NCI-H2171 (cell line): Measurements from ENCODE around the gene MRPS9.

Experiments
- DNase-seq: peaks from one replicate; lab custom pipeline; 2025; lab: John Stamatoyannopoulos, UW

Gene MRPS9

GRCh38 chr2:105037572-105038382 lies at the start of gene MRPS9:
TSS of gene MRPS9 (plus strand) at chr2:105038069. CDS start at chr2:105038093, 24 bp downstream.
- peak; percentile 96 for DNase-seq

DNA sequence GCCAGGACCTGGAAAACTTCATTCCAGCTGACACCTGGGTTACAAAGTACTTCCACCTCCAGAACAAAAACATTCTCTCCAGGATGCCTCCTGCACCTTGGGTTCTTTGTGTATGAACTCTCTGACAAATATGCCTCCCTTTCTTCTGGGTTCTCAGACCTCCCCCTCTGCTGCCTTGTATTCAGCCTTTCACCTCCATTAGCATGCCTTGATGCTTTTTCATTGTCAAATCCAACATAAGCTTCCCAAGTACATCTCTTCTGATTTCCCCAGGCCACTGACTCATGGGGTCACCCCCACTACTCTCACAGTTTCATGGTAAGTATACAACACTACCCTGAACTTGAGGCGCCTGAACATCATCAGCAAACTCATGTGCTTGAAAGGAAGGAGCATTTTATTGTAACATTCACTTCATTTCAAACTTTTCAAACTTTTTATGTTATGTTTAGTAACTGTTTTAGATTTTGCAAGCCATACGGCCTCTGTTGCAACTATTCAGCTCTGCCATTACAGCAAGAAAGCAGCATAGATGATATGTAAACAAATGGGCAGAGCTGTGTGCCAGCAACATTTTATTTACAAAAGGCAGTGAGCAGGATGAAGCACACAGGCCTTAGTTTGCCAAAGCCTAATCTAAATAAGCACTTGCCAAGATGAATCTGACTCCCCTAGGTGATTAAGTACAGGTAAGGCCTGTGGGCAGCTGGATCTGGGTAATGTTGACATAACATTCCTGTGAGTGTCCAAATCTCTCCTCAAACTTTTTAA lies 32.5 kb upstream of the MRPS9 start:
- no peak for DNase-seq

GRCh38 chr2:105007367-105007766 lies 30.5 kb upstream of the MRPS9 start:
- no peak for DNase-seq

- DNase-seq: no peak
Measured at GRCh38 chr2:105032476-105032875, 5.4 kb upstream of the MRPS9 start.

GRCh38 chr2:105034170-105034569 lies 3.7 kb upstream of the MRPS9 start:
- no peak for DNase-seq

DNA sequence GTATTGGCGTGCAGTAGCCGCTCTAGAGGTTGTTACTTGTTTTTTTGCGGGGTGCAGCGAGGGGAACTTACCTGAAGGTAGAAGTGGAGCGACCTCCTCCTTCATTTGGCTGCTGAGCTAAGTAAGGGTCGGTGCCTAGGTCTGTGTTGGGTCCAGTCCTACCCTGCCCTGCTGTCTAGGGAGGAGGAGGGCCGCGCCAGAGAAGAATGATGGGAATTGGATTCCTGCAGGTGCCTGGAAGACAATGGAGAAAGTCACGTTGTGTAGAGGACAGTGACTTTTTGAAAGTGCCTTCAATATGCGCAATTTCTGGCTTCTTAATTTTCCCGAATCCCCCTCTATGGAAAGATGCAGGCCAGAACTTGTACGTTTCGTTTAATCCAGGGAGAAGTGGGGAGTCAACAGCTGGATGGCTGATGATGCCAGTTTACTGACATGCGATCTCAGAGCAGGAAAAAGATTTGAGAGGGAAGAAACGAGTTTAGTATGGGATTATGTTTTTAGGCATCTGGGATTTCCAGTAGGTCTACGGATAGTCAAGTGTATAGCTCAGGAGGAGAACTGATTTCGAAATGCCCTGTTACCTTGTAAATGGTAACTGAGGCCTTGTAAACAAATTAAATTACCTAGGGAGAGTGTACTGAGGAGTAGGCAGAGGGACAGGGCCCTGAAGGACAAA lies 653 bp downstream of the MRPS9 start:
- peak; percentile 1 for DNase-seq

- no peak for DNase-seq
Measured at GRCh38 chr2:105039559-105039958, 1.7 kb downstream of the MRPS9 start.

GRCh38 chr2:105042189-105042588 lies 4.3 kb downstream of the MRPS9 start:
- peak; percentile 83 for DNase-seq

- no peak for DNase-seq
Measured at GRCh38 chr2:105052773-105053172, 14.9 kb downstream of the MRPS9 start.

DNA sequence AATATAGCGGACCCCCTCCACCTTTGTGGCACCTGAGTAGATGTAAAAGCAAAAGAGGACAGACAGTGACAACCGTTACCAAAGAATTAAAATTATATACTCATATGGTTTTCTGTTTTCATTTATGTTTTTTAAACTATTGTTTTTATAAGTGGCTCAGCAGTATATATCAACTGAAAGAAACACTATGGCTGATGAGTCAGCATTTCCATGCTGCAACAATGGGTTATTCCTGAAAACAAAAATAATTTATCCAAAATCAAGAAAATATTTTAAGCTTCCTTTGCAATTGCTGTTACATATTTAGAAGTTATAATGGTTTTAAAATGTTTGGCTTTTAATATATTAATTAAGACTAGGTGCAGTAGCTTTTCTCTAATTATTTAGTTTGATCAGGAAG lies 17.7 kb downstream of the MRPS9 start:
- no peak for DNase-seq

- no peak for DNase-seq
Measured at GRCh38 chr2:105056245-105056644, 18.4 kb downstream of the MRPS9 start.

DNA sequence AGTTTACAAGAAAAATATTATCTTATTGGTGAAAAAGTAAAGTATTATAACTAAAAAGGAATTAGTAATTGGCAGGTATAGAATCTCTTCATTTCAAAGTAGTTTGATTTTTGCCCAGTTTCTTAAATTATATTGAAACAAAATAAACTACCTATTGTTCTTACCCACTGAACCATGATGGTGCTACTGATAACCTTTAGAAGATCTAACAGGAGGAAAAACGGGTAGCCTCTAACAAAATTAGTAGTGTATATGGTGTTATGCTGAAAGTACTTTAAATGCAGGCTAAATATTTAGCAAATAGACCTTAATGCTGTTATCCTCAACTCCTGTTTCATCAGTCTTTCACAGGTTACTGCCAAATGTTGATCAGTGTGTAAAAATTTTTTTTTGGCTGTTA lies 19.1 kb downstream of the MRPS9 start:
- DNase-seq: no peak

DNA sequence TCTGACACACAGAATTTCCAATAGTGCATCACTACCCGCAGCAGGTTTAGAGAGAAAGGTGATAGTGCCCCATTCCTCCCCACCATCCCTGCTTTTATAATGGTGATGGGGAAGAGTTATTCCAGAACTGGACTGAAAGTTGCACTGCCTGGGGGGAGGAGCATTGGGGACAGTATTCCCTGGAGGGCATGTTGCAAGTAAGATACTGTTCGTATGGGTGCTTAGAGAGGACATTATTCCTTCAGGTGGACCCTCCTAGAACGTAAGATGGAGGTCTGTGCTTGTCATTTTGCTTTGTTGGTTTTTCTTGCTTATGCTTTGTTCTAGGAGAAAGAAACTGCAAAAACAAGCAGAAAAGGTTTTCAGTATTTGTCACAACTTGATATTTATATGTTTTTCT lies 23.7 kb downstream of the MRPS9 start:
- no peak for DNase-seq

DNA sequence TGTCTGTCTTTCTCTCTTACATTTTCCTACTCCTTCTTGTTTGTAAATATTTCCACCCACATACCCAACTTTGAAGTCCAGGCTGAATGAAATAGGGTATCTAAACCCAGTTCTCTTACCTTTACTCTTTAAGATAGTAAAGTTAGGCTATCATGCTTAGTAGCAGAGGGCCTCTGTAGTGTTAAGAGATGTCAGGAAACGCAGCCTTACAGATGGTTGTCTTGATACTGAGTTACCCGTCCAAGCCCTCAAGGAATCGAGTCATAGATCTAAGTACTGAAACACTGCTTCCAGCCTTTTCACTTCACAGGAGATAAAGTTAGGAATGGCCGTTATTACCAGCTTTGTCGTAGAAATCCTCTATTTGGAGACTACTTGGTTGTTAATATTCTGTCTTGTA lies 24.3 kb downstream of the MRPS9 start:
- DNase-seq: no peak

DNA sequence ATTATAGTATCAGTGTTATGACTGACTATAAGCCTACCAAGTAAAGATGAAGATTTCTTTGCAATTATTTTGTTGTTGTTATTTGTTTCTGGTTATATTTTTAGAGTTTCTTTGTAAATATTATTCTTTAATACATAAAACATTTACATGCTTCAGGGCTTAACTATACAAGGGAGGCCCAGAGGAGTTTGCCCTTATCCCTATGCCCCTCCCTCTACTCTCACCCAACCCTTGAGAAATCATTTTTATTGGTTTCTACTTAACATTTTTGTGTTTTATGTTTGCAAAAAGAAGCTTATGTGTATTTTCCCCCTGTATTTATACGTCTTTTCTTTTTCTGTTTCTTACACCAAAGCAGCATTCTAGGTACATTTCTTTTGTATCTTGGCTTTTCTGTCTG lies 30.5 kb downstream of the MRPS9 start:
- DNase-seq: no peak

DNA sequence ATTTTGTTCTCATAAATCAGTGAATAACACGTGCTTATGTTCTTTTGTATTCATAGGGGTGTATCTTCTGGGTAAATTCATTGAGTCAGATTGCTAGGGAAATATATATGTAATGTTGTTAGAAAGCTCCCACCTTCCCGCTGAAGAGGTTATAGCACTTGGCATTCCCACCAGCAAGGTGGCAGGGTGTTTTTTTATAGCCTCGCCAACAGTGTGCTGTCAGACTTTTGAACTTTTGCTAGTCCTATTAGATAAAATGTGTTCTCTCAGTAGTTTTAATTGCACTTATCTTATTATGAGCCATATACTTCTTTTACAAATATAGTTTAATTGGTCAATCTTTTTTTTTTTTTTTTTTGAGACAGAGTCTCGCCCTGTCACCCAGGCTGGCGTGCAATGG lies 31.0 kb downstream of the MRPS9 start:
- no peak for DNase-seq

DNA sequence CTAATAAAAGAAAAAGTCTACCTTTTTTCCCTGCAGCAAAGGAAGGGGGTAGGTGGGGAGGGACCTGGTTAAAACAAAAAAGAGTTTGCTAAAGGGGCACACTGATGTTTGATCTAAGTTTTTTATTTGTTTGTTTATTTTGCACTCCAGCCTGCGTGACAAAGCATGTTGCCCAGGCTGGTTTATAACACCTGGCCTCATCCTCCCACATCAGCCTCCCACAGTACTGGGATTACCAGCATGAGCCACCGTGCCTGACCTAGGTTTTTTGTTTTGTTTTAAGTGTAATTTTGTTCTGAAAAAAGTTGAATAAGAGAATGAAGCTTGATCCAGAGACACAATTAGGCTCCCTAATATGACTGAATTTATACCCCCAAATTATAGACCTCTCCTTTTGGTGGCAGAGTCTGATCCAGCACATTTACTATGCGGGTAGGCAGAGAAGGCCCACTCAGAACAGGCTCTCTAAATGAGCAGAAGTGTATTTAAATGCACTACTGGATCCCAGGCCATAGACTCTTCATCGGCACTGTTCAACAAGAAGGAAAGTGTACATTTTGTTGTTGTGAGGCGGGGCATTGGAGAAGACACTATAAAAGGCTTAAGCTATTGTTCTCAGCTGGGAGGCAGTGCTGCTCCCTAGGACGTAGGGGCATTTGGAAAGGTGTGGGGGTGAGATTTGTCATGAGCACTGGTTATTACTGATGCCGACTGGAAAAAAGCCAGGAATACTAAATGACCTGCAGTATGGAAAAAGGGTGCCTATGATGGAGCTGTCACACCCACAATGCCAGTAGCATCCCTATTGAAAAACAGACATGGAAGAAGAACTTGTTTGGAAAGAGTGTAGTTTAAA lies 32.4 kb downstream of the MRPS9 start:
- DNase-seq: no peak

DNA sequence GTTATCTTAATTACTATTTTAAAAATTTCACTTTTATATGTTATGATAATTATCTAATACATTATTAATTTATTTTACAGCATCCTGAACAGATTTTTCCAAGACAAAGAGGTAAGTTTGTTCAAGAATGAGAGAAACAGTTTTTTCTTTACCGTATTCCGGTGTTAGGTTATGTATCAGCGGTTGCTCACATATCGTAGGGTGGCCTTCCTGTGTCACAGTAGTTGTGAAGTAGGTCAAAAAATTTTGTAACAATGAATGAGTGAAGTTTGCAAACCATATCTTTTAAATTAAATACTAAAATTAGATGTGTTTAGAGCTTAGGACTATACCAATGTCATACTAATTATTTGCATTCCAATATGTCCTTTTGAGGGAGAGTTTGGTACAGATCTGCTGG lies 33.5 kb downstream of the MRPS9 start:
- no peak for DNase-seq

- DNase-seq: no peak
Measured at GRCh38 chr2:105072039-105072438, 34.2 kb downstream of the MRPS9 start.

- no peak for DNase-seq
Measured at GRCh38 chr2:105073591-105073990, 35.7 kb downstream of the MRPS9 start.

DNA sequence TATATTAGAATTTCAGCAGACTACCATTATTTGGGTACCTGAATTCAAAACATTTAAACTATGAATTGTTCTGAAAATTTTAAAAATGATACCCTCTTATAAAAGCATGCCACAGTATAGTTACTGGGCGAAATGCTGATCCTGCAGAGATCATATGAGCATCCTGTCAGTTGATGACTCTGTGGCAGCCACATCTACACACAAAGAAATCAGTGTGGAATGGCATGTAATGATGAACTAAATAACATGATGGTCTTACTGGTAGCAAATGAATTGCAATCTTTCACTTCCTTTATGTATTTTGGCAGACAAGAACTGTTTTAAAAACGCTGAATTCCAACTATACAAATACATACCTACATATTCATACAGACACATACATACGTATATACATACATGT lies 38.3 kb downstream of the MRPS9 start:
- no peak for DNase-seq
